GM21619 (cell line): ENCODE measurements around the gene GLRA2.
"Not testable (repeated sequence)": the region's sequence is repeated elsewhere in the genome, so short reads cannot be mapped to it uniquely, and the experiment has no call there.

Experiments used
- ATAC-seq: cut with Tn5 transposase; IDR thresholded peaks from one replicate; pipeline ENCODE4 v1.9.1; 2021; ENCODE audit not compliant: unreplicated experiment

The GLRA2 gene

DNA sequence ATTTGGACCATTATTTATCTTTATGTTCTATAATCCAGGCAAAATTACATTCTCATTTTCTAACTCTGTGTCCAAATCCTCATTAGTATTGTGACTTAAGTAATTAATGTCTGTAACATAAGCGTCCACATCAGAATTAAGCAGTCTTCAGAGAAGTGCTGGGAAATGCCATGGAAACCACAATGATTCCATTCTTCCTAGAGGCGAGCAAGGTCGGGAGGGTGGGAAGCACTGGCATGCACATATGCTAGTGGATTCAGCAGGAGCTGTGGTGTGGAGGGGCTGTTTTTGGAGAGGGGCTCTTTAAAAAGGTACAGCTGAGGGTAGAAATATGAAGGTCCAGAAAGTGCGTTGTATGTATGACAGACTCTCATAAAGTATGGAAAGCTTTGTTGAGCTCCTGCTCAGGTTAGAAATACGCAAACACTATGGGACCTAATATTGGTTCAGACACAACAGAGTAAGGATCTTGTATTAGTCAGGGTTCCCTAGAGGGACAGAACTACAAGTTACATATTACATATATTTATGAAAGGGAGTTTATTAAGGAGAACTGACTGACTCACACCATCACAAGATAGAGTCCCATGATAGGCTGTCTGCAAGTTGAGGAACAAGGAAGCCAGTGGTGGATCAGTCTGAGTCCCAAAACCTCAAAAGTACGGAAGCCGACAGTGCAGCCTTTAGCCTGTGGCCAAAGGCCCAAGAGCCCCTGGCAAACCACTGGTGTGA lies 61.5 kb downstream of the GLRA2 start:
- ATAC-seq = no peak

DNA sequence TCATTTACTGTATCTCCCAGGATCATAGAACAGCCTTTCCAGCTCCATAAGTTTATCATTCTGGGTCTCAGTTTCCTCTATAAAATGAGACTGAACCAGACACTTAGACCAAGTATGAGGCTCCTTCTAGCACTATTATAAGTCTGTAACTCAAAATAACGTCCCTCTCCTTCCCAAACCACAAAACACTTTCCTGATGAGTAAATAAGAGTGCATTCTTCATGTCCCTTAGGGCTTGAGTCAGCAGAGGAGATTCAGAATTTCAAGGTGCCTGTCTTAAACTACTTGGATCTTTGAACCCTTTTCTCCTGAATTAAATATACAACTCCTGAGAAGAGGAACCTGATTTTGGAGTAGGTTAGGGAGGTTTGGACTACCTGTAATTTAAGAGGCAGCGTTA lies 62.6 kb downstream of the GLRA2 start:
- no peak for ATAC-seq

DNA sequence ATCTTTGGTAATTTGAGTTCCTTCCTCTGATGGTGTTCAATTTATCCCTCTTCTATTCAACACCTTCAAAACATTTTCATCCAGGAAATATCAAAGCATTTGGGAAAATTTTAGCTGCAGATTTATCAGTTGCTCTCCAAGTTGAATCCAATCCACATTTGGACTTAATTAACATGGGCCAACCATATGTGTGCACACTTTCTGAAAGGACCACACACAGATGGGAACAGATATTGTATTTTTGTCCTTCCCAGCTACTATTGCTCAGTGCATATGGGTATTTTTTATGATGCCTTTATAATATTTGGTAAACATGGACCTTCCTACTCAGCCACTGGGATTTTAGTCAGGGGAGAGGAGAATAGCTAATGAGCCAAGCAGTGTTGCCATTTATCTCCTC lies 65.2 kb downstream of the GLRA2 start:
- no peak for ATAC-seq

DNA sequence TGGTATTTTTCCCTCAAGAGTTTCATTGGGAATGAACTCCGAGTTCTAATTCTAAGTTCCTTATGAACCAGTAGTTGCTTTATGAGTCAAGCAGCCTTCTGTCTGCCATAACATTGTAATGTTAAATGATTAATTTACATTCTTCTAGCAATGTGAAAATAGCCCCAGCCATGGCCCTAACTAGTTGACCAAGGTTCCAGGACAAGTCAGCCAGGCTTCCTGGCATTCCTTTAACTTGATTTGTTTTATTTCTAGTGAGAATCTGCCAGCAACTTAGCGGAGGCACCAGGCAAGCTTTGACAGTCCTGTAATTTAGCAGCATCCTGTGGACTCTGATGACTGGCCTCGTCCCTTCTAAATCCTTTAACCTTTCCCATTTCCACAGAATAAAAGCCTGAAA lies 69.0 kb downstream of the GLRA2 start:
- ATAC-seq = no peak

DNA sequence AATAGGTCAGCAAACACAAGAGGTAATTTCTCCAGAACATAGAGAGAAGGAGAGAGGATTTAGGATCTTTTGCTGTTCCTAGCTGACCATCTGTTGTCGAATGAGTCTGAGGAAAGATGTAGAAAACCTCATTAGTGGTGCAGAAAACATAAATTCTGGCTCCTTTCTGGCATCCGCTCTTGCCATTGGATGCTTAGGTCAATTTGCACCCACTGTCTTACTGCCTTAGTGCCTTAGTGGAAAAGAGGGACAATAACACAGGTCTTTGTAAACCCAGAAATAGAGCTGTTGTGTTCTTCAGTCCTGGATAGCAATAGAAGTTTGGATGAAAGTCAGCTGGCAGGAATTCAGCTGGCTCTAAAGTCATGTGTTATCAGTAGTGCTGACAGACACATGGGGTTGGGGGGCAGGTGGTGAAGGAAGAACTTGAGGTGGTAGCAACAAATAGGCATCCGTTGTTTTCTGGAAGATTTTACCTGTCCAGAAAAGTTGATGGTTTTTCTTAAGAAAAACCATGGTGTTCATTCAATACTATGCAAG lies 78.2 kb downstream of the GLRA2 start:
- no peak for ATAC-seq

DNA sequence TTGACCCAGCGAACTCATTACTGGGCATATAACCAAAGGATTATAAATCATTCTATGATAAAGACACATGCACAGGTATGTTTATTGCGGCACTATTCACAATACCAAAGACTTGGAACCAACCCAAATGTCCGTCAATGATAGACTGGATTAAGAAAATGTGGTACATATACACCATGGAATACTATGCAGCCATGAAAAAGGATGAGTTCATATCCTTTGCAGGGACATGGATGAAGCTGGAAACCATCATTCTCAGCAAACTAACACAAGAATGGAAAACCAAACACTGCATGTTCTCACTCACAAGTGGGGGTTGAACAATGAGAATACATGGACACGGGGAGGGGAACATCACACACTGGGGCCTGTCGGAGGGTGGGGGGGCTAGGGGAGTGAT lies 83.1 kb downstream of the GLRA2 start:
- ATAC-seq = not testable (repeated sequence)

DNA sequence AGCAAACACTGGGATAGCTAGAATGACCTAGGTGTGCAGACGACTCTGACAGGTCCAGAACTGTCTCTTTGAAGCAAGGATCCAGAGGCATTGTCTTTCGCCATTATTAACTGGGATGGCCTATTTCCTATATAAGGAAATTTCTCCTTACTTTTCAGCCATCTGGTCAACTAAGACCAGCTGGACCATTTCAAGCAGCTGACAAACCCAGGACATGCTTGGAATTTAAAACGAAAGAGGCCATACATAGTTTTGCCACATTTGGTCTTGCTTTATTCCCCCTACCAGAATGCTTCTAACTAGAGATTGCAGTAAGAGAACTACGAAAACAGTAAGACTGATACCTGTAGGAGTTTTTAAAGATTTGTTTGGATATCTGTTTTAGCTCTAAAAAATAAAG lies 87.0 kb downstream of the GLRA2 start:
- no peak for ATAC-seq

DNA sequence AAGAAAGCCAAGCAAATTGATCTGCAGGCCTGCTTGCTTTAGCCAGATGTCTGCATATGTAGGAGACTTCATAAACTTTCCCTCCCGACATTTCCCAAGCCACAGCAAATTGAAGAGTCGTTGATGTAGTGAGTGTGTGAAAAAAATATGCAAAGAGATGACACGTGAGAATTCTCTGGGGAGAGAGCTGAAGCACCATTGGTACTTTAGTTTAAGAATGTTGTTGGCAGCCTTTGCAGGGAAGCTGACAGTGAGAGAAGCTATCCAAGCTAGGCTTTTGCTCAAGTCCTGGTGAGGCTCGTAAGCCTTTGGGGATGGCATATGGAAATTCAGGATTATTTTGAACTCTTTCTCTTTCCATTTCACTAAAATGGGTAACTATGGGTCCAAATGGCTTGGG lies 87.5 kb downstream of the GLRA2 start:
- no peak for ATAC-seq

GRCh38 chrX:14618177-14618965 lies 89.0 kb downstream of the GLRA2 start:
- no peak for ATAC-seq

DNA sequence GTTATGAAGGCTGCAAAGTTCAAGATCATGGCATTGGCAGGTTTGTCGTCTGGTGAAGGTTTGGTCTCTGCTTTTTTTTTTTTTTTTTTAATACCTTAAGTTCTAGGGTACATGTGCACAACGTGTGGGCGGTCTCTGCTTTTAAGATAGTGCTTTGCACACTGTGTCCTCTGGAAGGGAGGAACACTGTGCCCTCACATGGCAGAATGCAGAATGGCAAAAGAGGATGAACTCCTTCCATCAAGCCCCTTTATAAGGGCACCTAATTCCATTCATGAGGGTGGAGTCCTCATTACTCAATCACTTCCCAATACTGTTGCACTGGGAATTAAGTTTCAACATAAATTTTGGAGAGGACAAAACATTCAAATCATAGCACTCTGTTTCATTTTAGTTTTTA lies 101.4 kb downstream of the GLRA2 start:
- no peak for ATAC-seq

DNA sequence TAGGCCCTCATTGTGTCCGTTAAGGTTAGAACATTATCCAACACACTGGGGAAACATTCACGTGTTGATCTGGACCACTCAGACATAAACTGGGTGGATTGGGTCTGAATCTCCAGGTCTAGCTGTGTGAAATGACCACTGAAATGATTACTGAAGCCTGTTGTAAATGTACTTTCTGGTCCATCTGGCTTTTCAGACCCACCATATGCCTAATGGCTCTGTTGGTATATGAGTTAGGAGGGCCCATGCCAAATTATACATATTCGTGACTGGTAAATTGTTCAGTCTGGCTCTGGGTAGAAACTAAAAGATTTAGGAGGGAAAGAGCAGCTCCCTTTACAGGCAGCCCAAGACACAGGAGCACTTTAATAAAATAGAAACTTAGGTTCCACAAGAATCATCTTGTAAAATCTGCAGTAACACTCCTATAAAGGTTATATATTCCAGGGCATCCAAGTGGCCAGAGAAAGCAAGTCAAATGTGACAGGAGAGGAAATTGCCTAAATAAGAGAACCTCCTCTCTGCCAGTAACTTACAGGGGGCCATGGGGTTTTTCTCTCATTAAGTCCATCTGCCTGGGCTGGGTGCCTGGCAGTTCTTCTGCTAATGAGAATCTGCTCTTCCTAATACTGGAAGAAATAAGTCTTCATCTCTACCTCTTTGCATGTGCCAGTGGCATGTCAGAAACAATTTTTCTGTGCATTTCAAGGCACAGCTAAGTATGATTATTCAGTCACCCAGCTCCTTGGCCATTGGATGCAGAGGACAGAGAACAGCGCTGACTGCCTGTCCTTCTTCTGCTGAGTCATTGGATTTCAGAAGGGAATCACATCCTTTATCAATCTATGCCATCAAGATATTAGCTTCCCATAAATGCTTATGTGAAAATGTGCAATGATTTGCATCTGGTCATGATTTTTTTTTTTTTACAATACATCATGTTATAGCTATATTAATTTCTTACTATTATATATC lies 112.6 kb downstream of the GLRA2 start:
- no peak for ATAC-seq

DNA sequence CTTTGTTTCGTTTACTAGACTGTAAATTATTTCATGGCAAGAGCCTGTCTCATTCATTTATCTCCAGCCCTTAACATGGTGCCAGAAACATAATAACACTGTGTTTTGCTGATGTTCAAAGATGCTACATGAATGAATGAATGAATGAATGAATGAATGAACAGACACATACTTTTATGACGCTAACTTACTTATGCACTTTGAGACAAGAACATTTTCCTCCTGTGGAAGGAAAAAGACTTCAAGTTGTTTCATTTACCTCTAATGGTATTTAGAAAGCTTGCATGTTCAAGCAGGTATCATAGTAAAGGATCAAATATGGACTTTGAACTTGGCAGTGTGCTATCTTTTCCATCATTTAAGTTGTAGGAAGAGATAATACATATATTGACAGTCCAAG lies 131.6 kb downstream of the GLRA2 start:
- no peak for ATAC-seq

DNA sequence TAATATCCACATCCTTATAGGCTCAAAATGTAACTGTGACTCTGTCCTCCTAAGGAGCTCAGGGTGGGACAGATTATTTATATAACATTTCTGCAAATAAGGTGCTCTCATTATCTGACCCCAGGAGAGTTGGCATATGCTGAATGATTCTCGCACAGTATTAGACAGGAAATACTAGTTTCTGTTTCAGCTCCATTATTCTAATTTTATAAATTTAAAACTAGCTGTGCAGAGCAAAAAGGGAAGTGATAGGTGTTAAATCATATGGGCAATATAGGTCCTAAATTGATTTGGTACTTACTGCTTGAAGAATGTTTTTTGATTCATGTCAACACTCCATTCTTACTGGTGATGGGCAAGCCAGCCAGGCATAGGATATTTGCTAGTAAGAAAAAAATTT lies 141.5 kb downstream of the GLRA2 start:
- ATAC-seq = peak; percentile 57

DNA sequence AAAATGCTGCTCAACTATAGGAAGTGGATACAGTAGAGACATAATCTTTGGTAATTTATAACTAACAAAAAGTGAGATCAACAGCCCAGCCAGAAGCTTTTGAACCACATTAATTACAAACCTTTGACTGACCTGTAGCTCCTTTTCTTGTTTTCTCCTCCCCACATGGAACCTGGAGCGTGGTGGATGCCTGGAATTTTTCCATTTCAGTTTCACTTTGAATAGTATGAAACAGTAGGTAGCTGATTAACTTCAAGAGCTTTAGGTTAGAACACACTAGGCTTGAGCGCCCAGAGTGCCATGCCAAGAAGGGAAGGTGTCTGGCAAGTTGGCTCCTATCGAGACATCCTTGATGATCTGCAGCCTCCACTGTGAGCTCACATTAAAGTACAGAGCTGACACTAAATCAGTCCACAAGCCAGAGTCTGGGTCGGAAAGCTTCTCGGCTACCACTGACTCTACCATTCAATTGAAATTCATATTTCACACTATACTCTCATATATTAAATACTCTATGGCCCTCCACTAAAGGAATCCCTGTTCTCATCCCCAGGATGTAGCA lies 143.4 kb downstream of the GLRA2 start:
- ATAC-seq = no peak

GRCh38 chrX:14673236-14673635 lies 143.9 kb downstream of the GLRA2 start:
- no peak for ATAC-seq

DNA sequence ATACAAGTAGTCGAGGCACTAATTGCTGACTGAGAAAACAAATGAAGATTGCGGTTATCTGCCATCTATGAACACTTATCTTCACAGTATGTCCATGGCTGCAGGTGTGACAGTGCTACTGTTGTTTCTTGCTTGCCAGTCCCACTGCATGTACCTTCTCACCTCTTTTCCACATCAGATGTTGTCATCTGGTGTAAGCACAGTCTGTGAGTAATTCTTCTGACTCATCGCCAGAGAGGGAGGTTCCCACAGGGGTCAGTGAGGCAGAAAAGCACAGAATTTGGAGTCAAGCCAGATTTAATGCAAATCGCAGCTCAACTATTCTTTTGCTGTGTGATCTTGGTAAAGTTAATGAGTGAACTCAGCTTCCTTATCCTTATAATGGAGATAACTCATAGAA lies 144.4 kb downstream of the GLRA2 start:
- ATAC-seq = peak; percentile 88

GRCh38 chrX:14675500-14675899 lies 146.2 kb downstream of the GLRA2 start:
- no peak for ATAC-seq

- no peak for ATAC-seq
Measured at GRCh38 chrX:14676431-14676830, 147.1 kb downstream of the GLRA2 start.

DNA sequence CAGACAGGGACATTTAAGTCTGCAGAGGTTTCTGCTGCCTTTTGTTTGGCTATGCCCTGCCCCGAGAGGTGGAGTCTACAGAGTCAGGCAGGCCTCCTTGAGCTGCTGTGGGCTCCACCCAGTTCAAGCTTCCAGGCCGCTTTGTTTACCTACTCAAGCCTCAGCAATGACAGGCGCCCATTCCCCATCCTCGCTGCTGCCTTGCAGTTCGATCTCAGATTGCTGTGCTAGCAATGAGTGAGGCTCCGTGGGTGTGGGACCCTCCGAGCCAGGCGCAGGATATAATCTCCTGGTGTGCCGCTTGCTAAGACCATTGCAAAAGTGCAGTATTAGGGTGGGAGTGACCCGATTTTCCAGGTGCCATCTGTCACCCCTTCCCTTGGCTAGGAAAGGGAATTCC lies 159.0 kb downstream of the GLRA2 start:
- not testable (repeated sequence) for ATAC-seq

DNA sequence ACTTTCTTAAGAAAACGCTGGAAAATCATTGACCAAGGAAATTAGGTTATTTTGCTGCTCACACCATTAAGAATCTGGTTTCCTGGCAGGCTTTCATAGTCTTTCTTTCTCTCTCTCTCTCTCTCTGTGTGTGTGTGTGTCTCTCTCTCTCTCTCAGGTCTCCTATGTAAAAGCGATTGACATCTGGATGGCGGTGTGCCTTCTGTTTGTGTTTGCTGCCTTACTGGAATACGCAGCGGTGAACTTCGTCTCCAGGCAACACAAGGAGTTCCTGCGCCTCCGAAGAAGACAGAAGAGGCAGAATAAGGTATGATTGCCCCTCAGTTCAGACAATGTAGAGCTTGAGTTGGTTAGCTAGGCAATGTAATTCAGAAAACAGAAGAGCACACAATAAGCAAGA lies 161.2 kb downstream of the GLRA2 start:
- no peak for ATAC-seq

- ATAC-seq = no peak
Measured at GRCh38 chrX:14694611-14695010, 165.3 kb downstream of the GLRA2 start.
